ENCODE results near the gene NHLH1.

Gene NHLH1

DNA sequence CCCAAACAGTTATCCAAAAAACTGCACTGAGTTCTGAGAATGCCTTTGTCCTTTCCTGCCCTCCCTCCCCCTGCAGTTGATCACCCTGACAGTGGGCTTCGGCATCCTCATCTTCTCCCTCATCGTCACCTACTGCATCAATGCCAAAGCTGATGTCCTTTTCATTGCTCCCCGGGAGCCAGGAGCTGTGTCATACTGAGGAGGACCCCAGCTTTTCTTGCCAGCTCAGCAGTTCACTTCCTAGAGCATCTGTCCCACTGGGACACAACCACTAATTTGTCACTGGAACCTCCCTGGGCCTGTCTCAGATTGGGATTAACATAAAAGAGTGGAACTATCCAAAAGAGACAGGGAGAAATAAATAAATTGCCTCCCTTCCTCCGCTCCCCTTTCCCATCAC, 8.8 kb upstream of the NHLH1 start:
- FAIRE-seq (no peak), DNase-seq (ENCODE audit: low spot score) (no peak)

DNA sequence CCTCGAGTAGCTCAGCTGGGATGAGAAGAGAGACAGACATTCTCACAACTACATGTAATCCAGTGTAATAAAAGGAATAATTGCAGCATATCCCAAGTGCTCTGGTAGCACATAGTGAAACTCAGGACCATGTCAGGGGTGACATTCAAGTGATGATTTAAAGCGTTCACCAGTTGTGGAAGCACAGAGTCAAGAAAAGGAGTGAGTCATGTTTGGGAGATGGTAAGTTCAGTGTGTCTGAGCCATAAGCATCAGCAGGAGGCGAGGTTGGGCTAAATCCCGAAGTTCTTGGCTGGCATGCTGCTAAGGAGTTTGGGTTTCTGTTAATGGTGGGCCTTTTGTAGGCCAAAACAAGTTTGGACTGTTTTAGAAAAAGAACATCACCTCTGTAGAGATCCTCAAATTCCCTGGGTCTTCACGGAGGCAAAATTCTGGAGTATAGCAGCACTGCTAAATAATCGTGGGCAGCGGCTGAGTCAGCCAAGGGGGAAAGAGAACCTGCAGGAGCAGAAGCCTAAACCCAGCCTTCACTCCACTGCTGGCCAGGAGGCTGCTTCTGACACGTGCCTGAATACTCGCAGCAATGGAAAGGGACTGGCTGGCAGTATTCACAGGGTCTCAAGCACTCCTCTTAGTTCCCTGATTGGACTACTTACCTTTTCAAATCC, 7.2 kb upstream of the NHLH1 start:
- FAIRE-seq: no peak
- no peak for DNase-seq (ENCODE audit: low spot score)

DNA sequence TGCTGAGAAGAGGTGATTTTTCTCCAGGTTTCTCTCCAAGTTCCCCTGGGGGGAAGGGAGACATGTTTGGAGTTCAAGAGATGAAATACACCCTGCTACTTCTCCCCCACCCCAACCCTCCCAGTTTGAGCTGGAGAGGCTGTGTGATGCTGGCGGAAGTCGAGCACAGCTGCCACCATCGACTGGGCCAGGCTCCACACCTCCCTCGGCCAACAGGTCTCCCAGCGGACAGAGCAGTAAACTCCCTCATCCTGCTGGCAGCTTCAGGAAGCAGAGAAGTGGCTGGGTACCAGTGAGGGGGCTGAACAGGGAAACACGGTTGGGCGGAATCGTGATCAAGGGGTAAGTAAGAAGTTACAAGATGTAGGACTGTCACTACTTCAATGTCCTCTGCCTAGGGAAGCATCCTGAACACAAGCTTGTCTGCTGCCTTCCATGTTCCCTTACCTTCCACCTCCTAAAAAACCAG, 6.6 kb upstream of the NHLH1 start:
- no peak for FAIRE-seq
- DNase-seq (ENCODE audit: low spot score): no peak

DNA sequence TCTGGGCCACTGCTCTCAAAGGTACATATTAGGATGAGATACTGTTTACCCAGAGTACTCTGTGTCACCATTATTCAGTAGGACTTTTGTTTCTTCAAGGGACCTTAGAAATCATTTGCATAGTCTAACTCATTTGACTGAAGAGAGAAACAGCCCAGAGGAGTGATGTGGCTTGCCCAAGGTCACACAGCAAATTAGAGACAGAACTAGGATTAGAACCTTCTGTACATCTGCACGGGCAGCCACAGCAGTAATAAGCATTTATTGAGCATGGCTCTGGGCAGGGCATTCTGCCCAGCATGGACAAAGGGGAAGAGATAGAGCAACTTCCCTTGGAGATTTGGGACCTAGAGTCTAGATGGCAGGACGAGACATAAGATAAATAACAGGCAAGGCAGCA, 5.7 kb upstream of the NHLH1 start:
- DNase-seq (ENCODE audit: low spot score): no peak
- no peak for FAIRE-seq

DNA sequence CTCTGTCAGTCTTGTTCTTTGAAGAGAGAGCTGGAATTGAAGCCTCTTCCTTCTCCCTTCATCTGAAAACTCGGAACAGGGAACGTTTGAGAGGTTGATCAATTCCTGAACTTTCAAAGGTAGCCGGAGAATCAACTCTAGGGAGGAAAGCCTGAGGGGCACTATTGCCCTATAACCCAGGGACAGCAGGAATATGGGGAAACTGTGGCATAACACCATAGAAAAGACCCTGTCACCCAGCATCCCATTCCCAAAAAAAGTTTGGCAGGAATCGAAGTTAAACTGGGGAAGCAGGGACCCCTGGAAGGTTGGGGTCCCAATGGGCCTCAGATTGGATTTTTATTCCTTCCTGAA, 5.1 kb upstream of the NHLH1 start:
- DNase-seq (ENCODE audit: low spot score) (no peak), FAIRE-seq (no peak)

DNA sequence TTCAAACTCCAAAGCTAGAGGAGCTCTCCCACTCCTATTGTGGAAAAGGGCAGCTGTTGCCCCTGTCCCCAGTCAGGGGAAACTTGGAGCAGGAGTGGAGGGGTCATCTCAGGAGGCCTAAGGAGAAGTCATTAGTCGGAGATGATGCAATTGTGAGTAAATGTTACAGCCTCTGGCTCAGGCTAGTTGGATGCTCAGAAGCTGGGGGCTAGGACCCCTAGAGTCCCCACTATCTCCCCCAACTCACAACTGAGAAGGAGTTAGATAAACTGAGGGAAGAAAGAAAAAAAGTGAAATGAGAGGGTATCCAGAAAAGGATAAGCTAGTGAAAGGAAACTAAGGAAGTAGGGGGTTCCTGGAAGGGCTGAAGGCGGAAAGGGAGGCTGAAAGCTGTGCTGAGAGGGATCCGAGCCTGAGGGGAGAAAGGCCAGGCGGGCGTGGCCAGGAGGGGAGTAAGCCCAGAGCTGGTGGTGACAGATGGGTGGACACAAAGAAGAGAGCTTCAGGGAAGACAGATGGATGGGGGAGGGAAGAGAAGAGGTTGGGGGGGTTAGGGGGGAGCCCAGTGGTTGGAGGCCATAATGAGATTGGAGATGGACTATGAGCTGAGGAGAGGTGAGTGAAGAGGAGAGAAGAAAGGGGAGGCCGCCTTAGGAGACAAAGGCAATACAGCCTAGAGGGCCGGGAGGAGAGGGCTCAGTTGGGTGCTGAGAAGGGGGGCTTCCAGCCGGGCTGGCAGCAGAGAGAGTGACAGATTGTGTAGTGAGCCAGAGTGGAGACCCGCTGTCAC, 4.5 kb upstream of the NHLH1 start:
- DNase-seq (ENCODE audit: low spot score) (no peak), FAIRE-seq (no peak)

DNA sequence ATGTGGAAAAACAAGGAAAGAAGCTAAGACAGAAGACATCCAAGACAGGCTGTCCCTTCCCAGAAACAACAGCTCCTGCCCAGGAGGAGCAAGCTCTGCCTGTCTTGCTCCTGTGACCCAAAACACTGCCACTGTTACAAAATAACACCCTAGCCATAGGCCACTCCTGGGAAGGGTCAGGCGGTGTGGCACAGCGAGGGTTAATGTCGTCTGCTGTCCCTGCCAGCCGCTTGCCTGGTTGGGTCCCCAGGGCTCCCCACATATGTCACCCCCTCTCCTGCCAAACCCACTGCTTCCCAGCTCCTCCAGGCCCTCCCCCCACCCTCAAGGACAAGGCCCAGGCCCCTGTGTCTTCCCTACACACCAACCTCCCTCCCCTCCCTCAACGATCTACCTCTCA, 3.9 kb upstream of the NHLH1 start:
- no peak for DNase-seq (ENCODE audit: low spot score)
- no peak for FAIRE-seq

DNA sequence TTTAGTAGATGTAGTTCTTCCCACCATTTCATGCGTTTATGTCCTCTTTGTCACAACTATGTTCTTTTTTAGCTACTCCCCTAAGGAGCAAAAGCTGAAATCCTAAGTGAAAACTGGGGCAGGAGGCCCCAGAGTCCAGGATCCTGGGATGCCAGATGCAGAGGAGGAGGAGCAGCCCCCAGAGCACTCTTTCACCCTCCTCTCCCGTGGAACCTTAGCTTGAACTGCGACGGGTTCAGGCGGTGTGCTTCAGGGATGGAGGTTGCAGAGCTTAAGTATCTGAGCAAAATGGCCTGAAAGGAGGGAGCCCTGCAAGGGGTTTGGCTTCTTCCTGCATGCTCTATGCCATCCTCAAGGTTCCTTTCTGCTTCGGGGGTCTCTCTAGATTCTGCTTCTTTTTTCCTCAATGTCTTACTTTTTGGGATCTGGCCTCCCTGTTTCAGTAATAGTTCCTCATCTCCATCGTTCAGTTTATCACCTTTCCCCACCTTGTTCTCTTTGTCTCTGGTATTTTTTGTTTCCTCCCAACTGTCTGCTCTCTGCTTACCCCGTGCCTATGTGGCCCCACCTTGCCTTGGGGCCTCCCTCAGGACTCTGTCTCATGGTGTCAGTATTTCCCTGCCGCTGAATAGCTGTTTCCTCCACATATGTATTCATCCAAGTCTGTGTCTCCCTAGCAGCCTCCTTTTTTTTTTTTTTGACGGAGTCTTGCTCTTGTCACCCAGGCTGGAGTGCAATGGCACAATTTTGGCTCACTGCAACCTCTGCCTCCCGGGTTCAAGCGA, 2.7 kb upstream of the NHLH1 start:
- FAIRE-seq (no peak), DNase-seq (ENCODE audit: low spot score) (no peak)

DNA sequence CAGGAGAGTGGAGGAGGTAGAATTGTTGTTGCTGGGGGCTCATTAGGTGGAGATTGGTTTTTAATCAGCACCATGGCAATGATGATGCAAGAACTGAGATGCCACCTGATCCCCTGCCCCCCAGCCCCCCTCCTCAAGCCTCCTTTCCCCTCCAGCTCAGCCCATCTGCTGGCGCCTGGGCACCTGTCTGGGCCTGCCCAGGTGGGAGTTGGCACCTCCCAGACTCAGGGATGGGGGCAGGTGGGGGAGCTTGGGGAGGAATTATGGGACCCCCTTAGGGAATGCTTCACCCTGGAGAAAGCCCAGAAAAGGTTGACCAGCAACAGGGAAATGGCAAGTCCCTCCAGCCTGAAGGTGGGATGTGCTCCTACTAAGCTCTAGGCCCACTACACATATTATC, 1.5 kb upstream of the NHLH1 start:
- DNase-seq (ENCODE audit: low spot score) (no peak), FAIRE-seq (no peak)

DNA sequence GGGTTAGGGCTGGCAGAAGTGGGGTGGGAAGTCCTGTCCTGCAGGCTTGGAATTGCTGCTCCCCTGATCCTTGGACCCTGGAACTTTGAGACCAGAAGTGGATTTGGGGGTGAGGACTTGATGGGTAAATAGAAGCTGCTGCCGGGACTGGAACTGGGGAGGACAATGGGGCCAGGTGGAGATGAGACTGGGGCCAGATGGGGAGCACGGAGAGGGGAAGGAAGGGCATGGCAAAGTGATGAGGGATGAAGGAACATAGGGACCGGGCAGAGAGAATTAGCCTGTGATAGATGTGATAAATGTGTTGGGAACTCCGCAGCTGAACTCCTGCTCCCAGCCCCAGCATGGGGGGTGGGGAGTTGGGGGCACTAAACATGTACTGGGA, 637 bp downstream of the NHLH1 start:
- FAIRE-seq (no peak), DNase-seq (ENCODE audit: low spot score) (no peak)

DNA sequence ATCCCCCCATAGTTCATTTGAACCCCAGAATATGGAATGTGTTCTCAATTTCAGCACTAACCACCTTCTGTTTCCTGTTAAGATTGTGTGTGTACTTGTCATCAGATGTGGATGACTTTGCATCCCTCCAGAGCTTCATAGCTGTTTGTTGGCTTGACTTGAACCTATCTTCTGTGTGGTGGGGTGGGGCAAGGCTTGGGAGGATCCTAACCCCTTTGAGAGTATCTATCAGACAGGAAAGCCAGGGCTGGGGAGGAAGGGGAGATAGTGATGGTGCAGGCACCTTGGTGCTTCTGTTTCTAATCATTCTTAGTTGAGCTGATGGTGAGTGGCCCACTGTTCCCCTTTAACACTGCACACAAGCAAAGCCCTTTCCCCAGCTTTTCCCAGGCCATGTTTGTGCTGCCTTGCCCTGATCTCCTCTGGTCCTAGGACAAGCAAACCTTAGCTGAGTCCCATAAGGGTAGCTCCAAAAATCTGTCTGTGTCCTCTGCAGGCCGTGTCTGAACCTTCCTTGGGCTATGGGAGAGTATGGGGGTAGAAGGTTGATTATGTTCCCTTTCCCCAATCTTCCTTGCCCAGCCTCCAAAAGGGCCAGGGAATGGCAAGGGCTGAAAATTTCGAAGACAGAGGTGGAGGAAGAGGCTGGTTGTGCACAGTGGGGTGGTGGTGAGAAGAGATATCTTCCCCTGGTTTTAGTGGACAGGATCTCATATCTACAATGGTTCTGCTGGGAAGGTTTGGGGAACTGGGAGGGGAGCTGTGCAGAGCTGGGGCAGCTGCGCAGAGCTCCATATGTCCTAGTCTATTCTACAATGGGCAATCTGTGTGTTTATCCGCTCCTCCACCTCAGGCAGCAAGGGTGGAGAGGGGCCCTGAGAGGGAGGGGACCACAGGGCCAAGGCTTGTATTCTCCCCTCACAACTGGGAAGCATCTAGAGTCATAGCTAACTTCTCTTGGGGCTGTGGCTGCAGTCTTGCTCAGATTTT, 1.4 kb downstream of the NHLH1 start:
- DNase-seq (ENCODE audit: low spot score): no peak

DNA sequence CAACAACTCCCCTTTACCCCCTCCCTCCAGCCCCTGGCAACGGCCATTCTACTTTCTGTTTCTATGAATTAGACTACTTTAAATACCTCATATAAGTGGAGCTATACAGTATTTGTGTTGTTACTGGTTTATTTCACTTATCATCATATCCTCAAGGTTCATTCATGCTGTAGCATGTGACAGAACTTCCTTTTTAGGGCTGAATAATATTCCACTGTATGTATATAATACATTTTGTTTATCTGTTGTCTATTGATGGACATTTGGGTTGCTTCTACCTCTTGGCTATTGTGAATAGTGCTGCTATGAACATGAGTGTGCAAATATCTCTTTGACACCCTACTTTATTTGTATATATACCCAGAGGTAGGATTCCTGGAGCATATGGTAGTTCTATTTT, 2.2 kb downstream of the NHLH1 start:
- no peak for FAIRE-seq
- DNase-seq (ENCODE audit: low spot score): no peak

More for the DNA sequence above, 1.4 kb downstream of the NHLH1 start:
- FAIRE-seq: no peak

DNA sequence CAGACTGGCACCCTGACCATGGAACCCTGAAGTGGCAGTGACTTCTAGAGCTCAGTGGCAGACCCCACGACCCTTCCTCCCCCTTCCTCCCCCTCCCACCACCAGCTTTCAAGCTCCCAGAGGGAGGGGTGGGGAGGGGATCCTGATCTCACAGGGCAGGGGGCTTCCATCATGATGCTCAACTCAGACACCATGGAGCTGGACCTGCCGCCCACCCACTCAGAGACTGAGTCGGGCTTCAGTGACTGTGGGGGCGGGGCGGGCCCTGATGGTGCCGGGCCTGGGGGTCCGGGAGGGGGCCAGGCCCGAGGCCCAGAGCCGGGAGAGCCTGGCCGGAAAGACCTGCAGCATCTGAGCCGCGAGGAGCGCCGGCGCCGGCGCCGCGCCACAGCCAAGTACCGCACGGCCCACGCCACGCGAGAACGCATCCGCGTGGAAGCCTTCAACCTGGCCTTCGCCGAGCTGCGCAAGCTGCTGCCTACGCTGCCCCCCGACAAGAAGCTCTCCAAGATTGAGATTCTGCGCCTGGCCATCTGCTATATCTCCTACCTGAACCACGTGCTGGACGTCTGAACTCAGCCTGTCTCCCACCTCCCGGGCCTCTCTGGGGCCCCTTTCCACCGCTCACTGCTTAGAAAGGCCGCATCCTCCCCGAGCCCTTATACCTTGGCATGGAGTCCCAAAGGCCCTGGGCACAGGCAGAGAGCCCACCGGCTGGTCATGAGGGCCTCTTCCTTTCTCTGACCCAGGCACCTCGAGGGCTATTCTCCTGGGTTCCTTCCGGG, 3.9 kb downstream of the NHLH1 start:
- DNase-seq (ENCODE audit: low spot score) (no peak), FAIRE-seq (no peak)

DNA sequence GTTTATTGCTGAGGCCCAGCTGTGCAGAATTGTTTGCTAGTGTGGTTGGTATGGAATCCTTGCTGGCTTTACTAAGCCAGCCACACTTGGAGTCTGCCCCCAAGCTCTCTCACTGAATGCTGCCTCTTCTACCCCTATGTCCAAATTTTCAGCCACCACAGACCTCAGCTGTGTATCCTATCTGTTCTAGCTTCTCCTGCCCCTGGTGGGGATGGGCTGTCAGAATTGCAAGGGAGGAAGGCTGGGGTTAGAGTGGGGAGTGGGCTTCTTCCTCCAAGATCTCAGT, 4.4 kb downstream of the NHLH1 start:
- no peak for DNase-seq (ENCODE audit: low spot score)
- FAIRE-seq: no peak

DNA sequence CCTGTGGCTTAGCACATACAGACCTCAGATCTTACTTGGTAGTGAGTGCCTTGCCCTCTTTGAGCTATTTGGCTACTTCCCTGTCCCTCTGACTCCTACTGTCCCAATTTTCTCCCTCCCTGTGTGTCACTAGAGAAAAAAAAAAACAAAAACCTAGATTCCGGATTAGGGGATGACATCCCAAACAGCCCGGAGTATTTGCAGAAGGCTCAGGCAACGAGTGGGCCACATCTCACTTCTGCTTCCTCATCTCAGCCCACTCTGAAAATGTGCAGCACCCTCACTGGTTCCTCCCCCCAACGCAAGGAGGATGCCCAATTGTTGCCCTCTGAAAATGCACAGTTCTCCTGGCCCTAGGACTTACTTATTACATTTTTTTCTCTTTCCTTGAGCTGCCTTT, 4.9 kb downstream of the NHLH1 start:
- DNase-seq (ENCODE audit: low spot score) (no peak), FAIRE-seq (no peak)

DNA sequence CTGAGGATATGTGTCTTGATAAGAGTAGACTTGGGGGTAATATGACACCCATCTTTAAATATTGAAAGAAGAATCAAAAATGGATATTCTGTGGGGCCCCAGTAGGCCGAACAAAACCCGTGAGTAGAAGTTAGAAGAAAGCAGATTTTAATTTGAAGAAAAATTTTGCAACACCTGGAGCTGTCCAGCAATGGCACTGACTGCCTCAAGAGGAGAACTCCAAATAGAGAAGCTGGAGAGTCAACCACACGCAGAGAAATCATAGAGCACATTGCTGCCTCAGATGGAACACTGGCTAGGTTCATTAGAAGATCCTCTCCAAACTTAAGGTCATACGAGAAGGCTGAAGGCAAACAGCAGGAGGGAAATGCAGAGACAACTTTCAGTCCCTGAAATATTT, 6.8 kb downstream of the NHLH1 start:
- FAIRE-seq (no peak), DNase-seq (ENCODE audit: low spot score) (no peak)

DNA sequence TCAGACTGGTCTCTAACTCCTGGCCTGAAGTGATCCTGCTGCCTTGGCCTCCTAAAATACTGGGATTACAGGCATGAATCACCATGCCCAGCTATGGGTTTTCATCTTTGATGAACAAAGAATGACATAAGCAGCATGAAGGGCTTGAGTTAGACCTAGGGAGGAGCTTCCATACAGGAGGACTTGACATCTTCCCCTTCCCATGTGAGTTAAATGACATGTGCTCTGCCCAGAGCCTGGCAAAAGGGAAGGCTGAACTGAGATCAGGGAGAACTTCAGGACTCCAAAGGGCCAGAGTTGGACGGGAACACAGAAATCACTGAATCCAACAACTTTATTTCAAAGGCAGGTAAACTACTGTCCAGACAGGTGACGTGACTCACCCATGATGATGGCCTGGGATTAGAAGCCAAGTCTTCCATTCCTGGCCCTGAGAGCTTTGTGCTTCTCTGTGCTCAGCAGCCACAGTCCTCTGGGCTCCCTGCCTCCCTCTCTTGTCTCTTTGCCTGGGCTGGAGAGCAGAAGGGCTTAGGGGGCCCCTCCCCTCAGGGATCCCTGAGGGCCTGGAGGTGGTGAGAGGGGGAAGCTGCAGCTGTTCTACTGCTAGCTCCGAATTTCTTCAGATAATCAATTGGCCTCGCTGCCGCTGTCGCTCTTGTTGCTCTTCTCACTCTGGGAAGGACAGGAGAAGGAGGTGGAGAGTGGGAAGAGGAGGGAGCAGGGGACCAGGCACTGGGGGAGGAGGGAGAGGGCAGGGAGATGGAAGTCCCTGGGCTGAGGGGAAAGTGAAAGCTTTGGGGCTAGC, 7.6 kb downstream of the NHLH1 start:
- FAIRE-seq: no peak

DNA sequence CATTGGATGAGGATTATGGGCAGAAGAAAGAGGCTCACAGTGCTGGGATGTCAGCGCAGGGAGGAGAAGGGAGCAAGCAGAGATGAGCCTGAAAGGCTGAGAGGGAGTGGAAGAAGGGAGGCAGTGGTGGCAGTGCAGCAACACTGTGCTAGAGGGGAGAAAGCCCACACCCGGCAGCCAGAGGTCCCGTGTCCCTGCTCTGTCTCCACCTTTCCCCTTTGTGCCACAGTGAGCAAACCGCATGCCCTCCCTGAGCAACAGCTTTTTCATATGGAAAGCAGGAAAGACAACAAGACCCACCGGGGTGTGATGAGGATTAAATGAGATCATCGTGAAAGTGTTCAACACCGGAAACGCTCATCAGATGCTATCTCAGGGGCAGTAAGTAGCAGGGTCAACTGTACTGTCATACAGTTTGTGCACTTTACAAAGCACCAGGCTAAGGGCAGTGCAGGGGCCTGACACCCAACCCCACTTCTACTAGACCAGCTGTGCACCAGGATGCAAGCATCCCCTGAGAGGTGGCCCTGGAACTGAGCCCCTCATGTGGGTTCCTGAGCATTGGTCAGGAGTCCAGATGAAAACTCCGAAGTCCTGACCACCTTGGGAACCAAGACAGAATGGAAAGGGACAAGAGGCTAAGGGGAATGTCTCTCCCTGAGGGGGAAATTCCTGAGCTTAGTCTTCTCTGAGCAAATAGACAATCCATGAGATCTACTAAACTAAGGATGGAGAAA, 9.1 kb downstream of the NHLH1 start:
- DNase-seq (ENCODE audit: low spot score) (peak; percentile 30), FAIRE-seq (no peak)

More for the DNA sequence above, 7.6 kb downstream of the NHLH1 start:
- DNase-seq (ENCODE audit: low spot score): no peak

DNA sequence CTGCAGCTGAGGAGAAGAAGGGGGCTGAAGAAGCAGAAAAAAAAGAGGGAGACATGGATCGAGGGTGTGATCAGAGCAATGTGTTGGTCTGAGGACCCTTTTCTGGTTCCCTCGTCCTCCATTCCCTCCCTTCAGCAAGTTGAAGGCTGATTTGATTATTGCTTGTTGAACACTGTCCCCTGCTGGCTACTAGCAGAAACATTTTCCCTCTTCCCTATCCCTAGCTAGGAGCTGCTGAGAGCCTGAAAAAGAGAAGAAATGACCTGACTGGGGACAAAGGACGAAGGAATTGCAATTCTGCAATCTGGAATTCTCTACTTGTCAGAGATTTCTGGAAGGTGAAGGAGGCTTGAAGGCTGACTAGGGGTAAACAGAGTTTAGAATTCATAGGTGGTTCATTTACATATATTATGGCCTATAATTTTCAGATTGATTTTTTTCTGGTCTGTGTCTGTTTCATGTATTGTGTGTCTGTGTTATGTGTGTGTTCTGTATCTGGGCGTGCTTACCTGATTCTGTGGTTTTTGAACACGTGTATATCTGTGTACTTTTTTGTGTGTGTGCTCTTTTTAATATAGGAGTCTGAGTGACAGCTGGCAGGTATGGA, 9.8 kb downstream of the NHLH1 start:
- FAIRE-seq (no peak), DNase-seq (ENCODE audit: low spot score) (peak; percentile 64)
